Lower lobe of right lung (tissue), 2 donors: ENCODE measurements around the gene USP40. TPM values are rescaled to one million over a fixed set of nuclear protein-coding genes. Genes with fewer than 3 reads are reported as not detected.
A peak's percentile ranks its signal among the peaks of the same experiment; 100 is the strongest.

Experiments used
- ATAC-seq, 2 donors: fragments of 200-7000 bp; cut with Tn5 transposase; one replicate each; pipeline ENCODE4 v1.9.1; 2020 to 2022; ENCODE audit warnings: mild to moderate bottlenecking in 2 of 2, moderate library complexity in 2 of 2
- DNase-seq: peaks from one replicate; pipeline ENCODE4 v3.0.0-alpha.2; 2020
- H3K27ac ChIP-seq: fragments of 200-600 bp; one replicate; pipeline ENCODE4 v1.8.0; 2022
- H3K27me3 ChIP-seq: fragments of 200-600 bp; one replicate; pipeline ENCODE4 v1.8.0; 2022; ENCODE audit warnings: low read depth
- H3K36me3 ChIP-seq: fragments of 200-600 bp; one replicate; pipeline ENCODE4 v1.8.0; 2022; ENCODE audit warnings: mild to moderate bottlenecking
- H3K4me1 ChIP-seq: fragments of 200-600 bp; one replicate; pipeline ENCODE4 v1.8.0; 2022
- H3K4me3 ChIP-seq: fragments of 200-600 bp; one replicate; pipeline ENCODE4 v1.8.0; 2022; ENCODE audit warnings: mild to moderate bottlenecking
- H3K9me3 ChIP-seq: fragments of 200-600 bp; one replicate; pipeline ENCODE4 v1.8.0; 2022
- intact Hi-C: fragments of 100-400 bp; cut with DNase I; formaldehyde crosslinking; loops from one replicate; pipeline ENCODE4 v1.11.0; 2022
- total RNA-seq: library from RNA; stranded (reverse); fragmentation: NEBNext Ultra II Directional; extraction: Animal tissue kit (Norgen Biotek cat#: 25700); gene quantifications from one replicate; pipeline ENCODE4 v1.2.1, GENCODE V29; 2021
- TF ChIP-seq, protein P1 (sequence below): fragments of 200-600 bp; IDR thresholded peaks from one replicate; pipeline ENCODE4 v1.8.0; 2022; ENCODE audit warnings: antibody characterized with exemption, mild to moderate bottlenecking
- donor health status: DM: no; HTN: yes; CAD: no; lungs with severe emphysema.

Gene USP40
- total RNA-seq, 1 donor from 2014 or later = 45.4 TPM

DNA sequence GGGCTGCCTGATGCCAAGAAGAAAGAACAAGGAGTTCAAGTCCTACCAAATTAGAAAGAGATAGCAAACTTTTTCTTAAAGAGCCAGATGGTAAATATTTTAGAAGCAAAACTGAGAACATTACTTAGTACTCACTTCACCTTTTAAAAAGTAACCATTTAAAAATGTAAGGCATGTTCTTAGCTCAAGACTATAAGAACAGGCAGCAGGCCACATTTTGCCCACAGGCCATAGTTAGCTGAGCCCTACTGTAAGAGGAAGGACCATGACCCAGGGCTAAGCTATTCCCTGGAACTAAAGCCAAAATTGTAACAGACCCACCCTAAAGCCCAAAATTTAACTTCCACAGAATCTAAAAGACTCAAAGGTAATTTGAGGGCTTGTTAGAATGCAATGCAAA, 31.3 kb downstream of the USP40 start:
- H3K27me3 ChIP-seq = no peaks in the 10 kb centered on the region
- H3K4me1 ChIP-seq = no peaks in the 10 kb centered on the region
- no peak overlapping the region for H3K4me3 ChIP-seq
- intact Hi-C loops = no loop called here
- no peak overlapping the region for H3K27ac ChIP-seq
- ATAC-seq (peak in 1 of 2 donors; percentile 83), DNase-seq (no peak)
- H3K9me3 ChIP-seq = no peaks in the 10 kb centered on the region
- TF ChIP-seq, protein P1, sequence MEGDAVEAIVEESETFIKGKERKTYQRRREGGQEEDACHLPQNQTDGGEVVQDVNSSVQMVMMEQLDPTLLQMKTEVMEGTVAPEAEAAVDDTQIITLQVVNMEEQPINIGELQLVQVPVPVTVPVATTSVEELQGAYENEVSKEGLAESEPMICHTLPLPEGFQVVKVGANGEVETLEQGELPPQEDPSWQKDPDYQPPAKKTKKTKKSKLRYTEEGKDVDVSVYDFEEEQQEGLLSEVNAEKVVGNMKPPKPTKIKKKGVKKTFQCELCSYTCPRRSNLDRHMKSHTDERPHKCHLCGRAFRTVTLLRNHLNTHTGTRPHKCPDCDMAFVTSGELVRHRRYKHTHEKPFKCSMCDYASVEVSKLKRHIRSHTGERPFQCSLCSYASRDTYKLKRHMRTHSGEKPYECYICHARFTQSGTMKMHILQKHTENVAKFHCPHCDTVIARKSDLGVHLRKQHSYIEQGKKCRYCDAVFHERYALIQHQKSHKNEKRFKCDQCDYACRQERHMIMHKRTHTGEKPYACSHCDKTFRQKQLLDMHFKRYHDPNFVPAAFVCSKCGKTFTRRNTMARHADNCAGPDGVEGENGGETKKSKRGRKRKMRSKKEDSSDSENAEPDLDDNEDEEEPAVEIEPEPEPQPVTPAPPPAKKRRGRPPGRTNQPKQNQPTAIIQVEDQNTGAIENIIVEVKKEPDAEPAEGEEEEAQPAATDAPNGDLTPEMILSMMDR = no peak
- H3K36me3 ChIP-seq = peaks cover 36% of the 10 kb centered on the region

DNA sequence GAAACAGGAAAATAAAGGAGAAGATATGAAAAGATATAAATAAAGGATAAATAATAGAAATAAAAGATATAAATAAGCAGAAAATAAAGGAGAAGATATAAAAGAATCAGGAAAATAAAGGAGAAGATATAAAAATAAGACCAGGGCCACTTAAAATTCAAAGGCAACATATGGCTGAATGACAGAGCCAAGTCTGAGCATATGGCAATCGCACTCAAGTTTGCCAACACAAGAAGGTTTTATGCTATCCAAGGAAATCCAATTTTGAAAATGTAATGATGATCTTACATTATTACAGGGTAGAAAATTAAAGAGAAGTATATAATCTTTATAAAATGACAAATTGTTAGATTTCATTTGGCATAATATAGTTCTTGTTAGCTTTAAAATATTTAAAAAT, 33.6 kb downstream of the USP40 start:
- TF ChIP-seq, protein P1 = no peak
- Histone ChIP-seq H3K4me1 (no peaks in the 10 kb centered on the region), H3K27ac (no peak overlapping the region), H3K9me3 (no peaks in the 10 kb centered on the region), H3K4me3 (no peak overlapping the region), H3K27me3 (no peaks in the 10 kb centered on the region), H3K36me3 (peaks cover 38% of the 10 kb centered on the region)
- intact Hi-C loops = no loop called here
- no peak for DNase-seq
- ATAC-seq = no peak

DNA sequence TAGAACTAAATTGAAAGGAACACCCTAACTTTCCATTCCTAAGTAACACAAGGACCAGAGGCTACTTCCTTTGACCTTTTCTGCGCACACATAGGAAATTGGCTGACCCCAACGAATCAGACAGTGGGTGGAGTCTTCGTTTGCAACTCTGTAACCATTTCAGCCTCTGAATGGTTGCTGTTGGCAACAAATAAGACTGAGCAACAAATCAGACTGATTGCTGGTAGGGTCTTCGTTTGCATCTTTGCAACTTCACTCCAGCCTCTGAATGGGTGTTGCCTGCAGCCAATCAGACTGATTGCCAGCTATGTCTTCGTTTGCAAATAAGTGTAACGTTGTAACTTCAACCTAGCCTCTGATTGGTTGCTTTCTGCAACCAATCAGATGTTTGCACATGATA, 34.6 kb downstream of the USP40 start:
- Histone ChIP-seq H3K9me3 (no peaks in the 10 kb centered on the region), H3K27me3 (no peaks in the 10 kb centered on the region), H3K27ac (no peak overlapping the region), H3K4me3 (no peak overlapping the region), H3K36me3 (peaks cover 40% of the 10 kb centered on the region), H3K4me1 (no peaks in the 10 kb centered on the region)
- intact Hi-C loops = no loop called here
- DNase-seq (no peak), ATAC-seq (no peak)
- TF ChIP-seq, protein P1 = no peak

DNA sequence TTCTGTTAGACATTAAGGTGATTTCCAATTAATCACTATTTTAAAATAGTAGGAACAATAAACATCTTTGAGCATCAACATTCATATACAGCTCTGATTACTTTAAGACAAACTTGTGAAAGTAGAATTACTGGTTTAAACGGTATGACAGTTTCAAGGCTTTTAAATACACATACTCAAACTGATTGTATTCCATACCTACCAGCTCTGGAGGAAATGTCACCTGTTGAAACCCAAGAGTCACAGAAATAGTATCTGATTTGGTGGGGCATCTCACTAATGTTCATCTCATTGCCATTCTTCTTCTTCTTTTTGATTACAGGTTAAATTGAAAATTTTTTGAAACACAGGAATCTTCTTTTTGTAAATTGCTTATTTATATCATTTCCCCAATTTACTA, 36.2 kb downstream of the USP40 start:
- no peaks in the 10 kb centered on the region for H3K4me1 ChIP-seq
- no peaks in the 10 kb centered on the region for H3K27me3 ChIP-seq
- ATAC-seq (no peak), DNase-seq (no peak)
- peaks cover 47% of the 10 kb centered on the region for H3K36me3 ChIP-seq
- intact Hi-C loops = no loop called here
- H3K4me3 ChIP-seq = no peak overlapping the region
- no peaks in the 10 kb centered on the region for H3K9me3 ChIP-seq
- TF ChIP-seq, protein P1 = no peak
- no peak overlapping the region for H3K27ac ChIP-seq

DNA sequence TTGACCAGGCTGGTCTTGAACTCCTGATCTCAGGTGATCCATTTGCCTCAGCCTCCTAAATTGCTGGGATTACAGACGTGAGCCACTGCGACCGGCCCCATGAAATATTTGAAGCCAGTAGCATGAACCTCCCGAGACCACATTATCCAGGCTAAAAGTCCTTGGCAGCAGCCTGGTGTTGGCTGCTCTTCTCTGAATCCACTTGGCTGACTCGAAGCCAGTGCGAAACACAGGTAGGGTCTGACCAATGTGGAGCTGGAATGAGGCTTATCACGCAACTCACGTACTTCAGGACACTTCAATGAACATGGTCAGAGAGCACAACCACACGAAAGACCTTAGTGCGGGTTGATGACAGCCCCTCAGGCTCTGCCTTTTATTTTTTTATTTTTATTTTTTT, 38.4 kb downstream of the USP40 start:
- intact Hi-C loops = no loop called here
- H3K27ac ChIP-seq = no peak overlapping the region
- DNase-seq (no peak), ATAC-seq (no peak)
- no peak overlapping the region for H3K4me3 ChIP-seq
- peaks cover 58% of the 10 kb centered on the region for H3K36me3 ChIP-seq
- H3K4me1 ChIP-seq = no peaks in the 10 kb centered on the region
- H3K27me3 ChIP-seq = no peaks in the 10 kb centered on the region
- H3K9me3 ChIP-seq = no peaks in the 10 kb centered on the region
- TF ChIP-seq, protein P1 = no peak

DNA sequence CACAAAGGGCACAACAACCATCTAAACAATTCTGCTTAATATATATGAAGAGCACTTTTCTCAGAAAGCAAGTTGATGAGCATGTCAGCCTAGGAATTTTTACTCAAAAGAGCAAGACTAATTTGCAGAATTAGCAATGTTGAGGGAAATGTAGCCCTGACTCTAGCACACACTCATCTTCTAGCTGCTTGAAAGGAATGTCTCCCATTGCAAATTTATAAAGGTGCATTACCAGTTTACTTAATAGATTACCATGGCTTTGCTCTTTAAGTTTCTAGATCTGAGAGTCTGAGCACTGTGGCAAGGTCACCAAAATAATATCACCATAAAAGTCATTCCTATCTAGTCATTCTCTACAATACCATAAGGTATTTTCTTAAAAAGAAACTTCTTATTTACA, 40.8 kb downstream of the USP40 start:
- intact Hi-C loops = no loop called here
- DNase-seq = no peak
- ATAC-seq = no peak
- TF ChIP-seq, protein P1 = no peak
- Histone ChIP-seq H3K9me3 (no peaks in the 10 kb centered on the region), H3K4me3 (no peak overlapping the region), H3K27me3 (no peaks in the 10 kb centered on the region), H3K4me1 (no peaks in the 10 kb centered on the region), H3K27ac (no peak overlapping the region), H3K36me3 (peaks cover 60% of the 10 kb centered on the region)
